Neural cell (in vitro differentiated cells): ENCODE measurements around the gene PHKA2.

ENCODE experiments used
- EP300 ChIP-seq: fragments of 450-650 bp; conservative IDR thresholded peaks from 2 replicates; pipeline ENCODE4 v1.6.1; 2014; ENCODE audit warnings: antibody characterized with exemption, mild to moderate bottlenecking, moderate library complexity; ENCODE audit not compliant: poor library complexity, severe bottlenecking
- EZH2 ChIP-seq: fragments of 200-600, 300-800 bp; shearing (Covaris generic), sonication (generic); IDR thresholded peaks from 2 replicates; pipeline ENCODE4 v1.6.1; 2014; ENCODE audit warnings: antibody characterized with exemption, low read length, borderline replicate concordance, mild to moderate bottlenecking; ENCODE audit not compliant: insufficient read depth, poor library complexity, severe bottlenecking
- MXI1 ChIP-seq: fragments of 450-650 bp; conservative IDR thresholded peaks from 2 replicates; pipeline ENCODE4 v1.6.1; 2014; ENCODE audit warnings: antibody characterized with exemption, mild to moderate bottlenecking; ENCODE audit not compliant: poor library complexity, severe bottlenecking
- POLR2AphosphoS5 ChIP-seq: IDR thresholded peaks from 2 replicates; pipeline ENCODE4 v1.6.1; 2012
- RAD21 ChIP-seq: fragments of 450-650 bp; conservative IDR thresholded peaks from 2 replicates; pipeline ENCODE4 v1.6.1; 2014; ENCODE audit warnings: antibody characterized with exemption, mild to moderate bottlenecking, moderate library complexity
- REST ChIP-seq: IDR thresholded peaks from 2 replicates; pipeline ENCODE4 v1.6.1; 2012; ENCODE audit warnings: borderline replicate concordance
- SMC3 ChIP-seq: fragments of 450-650 bp; conservative IDR thresholded peaks from 2 replicates; pipeline ENCODE4 v1.6.1; 2014; ENCODE audit warnings: antibody characterized with exemption, mild to moderate bottlenecking, moderate library complexity; ENCODE audit not compliant: poor library complexity
- TAF1 ChIP-seq: IDR thresholded peaks from 2 replicates; pipeline ENCODE4 v1.6.1; 2012; ENCODE audit warnings: low read depth
- TF ChIP-seq, protein P1 (sequence below): fragments of 450-650 bp; IDR thresholded peaks from 2 replicates; pipeline ENCODE4 v1.5.1; 2014; ENCODE audit warnings: antibody characterized with exemption, mild to moderate bottlenecking, moderate library complexity; ENCODE audit not compliant: poor library complexity, severe bottlenecking

GRCh38 chrX:18864390-18864920 is 119.5 kb downstream of the PHKA2 start:
- no peak for TF ChIP-seq EZH2
- no peak for TF ChIP-seq EP300
- TF ChIP-seq, protein P1, sequence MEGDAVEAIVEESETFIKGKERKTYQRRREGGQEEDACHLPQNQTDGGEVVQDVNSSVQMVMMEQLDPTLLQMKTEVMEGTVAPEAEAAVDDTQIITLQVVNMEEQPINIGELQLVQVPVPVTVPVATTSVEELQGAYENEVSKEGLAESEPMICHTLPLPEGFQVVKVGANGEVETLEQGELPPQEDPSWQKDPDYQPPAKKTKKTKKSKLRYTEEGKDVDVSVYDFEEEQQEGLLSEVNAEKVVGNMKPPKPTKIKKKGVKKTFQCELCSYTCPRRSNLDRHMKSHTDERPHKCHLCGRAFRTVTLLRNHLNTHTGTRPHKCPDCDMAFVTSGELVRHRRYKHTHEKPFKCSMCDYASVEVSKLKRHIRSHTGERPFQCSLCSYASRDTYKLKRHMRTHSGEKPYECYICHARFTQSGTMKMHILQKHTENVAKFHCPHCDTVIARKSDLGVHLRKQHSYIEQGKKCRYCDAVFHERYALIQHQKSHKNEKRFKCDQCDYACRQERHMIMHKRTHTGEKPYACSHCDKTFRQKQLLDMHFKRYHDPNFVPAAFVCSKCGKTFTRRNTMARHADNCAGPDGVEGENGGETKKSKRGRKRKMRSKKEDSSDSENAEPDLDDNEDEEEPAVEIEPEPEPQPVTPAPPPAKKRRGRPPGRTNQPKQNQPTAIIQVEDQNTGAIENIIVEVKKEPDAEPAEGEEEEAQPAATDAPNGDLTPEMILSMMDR: no peak
- no peak for TF ChIP-seq POLR2AphosphoS5
- TF ChIP-seq REST: no peak
- TF ChIP-seq SMC3: no peak
- no peak for TF ChIP-seq RAD21
- no peak for TF ChIP-seq TAF1
- TF ChIP-seq MXI1: no peak
